Neutrophil (primary cell): ENCODE data around the gene SFXN5.

Experiments
- H3K27ac ChIP-seq: fragments of 200-600 bp; sonication (generic); 2 replicates; pipeline ENCODE4 v1.5.1; 2016; ENCODE audit warnings: mild to moderate bottlenecking, moderate library complexity
- H3K27me3 ChIP-seq: fragments of 200-600 bp; sonication (generic); 2 replicates; pipeline ENCODE4 v1.6.0; 2016; ENCODE audit warnings: mild to moderate bottlenecking
- H3K36me3 ChIP-seq: fragments of 200-600 bp; sonication (generic); 2 replicates; pipeline ENCODE4 v1.5.1; 2017
- H3K4me1 ChIP-seq, 2 experiments: fragments of 200-600 bp in 1 of 2; sonication (generic) in 1 of 2; 1 replicate in 1 of 2; 2 replicates in 1 of 2; pipeline versions ENCODE4 v1.5.1 to v1.6.1; 2013 to 2016; ENCODE audit warnings: low read depth in 1 of 2, low read length in 1 of 2, mild to moderate bottlenecking in 1 of 2, moderate library complexity in 1 of 2; ENCODE audit not compliant: control insufficient read depth in 1 of 2, insufficient read depth in 1 of 2
- H3K4me3 ChIP-seq, 2 experiments: fragments of 200-600 bp in 1 of 2; sonication (generic) in 1 of 2; 1 replicate in 1 of 2; 2 replicates in 1 of 2; pipeline ENCODE4 v1.5.1; 2013 to 2016; ENCODE audit warnings: low read depth in 1 of 2, low read length in 1 of 2, mild to moderate bottlenecking in 1 of 2, moderate library complexity in 1 of 2
- H3K9me3 ChIP-seq: fragments of 200-600 bp; sonication (generic); 2 replicates; pipeline ENCODE4 v1.5.1; 2016
- TF ChIP-seq, protein P1 (sequence below): fragments of 200-600 bp; sonication (generic); IDR thresholded peaks from 2 replicates; pipeline ENCODE4 v1.5.1; 2016; ENCODE audit warnings: antibody characterized with exemption

SFXN5 gene

DNA sequence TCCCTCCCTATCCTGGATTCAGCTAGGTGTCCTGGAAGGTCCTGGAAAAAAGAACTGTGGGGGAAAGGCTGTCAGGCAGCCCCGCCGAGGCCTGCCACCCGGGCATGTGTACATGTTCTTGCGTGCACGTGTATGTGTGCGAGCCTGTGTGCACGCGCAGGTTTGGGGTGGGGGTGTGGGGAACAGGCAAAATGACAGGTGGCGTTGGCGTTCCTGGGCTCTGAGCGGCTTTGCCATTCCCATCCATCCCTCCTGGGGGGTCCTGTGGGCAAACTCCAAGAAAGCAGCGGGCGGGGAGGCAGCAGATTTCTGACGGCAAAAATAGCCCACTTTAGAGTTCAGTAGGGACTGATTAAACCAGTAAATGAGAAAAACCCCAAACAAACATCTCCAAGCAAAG lies 118.6 kb downstream of the SFXN5 start:
- Histone ChIP-seq H3K9me3 (no peaks in the 10 kb centered on the region), H3K27ac (no peak overlapping the region), H3K27me3 (no peaks in the 10 kb centered on the region), H3K4me3 (no peak overlapping the region), H3K4me1 (no peaks in the 10 kb centered on the region), H3K36me3 (peaks cover 97% of the 10 kb centered on the region)
- TF ChIP-seq, protein P1, sequence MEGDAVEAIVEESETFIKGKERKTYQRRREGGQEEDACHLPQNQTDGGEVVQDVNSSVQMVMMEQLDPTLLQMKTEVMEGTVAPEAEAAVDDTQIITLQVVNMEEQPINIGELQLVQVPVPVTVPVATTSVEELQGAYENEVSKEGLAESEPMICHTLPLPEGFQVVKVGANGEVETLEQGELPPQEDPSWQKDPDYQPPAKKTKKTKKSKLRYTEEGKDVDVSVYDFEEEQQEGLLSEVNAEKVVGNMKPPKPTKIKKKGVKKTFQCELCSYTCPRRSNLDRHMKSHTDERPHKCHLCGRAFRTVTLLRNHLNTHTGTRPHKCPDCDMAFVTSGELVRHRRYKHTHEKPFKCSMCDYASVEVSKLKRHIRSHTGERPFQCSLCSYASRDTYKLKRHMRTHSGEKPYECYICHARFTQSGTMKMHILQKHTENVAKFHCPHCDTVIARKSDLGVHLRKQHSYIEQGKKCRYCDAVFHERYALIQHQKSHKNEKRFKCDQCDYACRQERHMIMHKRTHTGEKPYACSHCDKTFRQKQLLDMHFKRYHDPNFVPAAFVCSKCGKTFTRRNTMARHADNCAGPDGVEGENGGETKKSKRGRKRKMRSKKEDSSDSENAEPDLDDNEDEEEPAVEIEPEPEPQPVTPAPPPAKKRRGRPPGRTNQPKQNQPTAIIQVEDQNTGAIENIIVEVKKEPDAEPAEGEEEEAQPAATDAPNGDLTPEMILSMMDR: no peak

DNA sequence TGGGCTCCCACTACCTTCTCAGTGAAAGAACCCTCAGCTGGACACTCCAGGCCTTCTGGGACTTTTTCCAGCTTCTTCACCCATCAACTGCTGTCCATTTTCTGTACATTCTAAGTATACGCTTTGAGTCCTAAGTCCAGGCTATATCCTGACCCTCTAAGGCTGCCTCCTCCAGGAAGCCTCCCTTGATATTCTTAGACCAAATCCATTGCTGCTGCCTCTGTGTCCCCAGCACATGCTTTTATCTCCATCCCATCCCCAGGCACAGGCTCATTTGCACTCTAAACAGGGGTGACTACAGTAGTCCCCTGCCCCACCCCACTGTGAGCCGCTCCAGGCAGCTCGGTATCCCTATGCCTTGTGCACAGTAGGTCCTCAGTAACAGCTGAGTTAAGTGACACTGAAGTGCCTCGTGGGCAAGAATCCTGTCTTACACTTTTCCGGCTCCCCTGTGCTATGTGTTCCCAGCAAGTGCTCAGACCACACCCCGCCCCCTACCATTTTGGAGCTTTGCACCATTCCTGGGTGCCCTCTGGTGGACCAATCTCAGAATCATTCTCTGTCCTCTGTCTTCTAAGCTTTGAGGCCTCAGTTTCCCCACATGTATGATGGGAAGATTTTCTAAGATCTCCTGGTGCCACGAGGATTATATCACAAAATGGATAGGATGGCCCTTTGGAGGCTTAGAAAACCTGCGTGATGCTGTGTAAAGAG lies 119.2 kb downstream of the SFXN5 start:
- H3K4me1 ChIP-seq: no peaks in the 10 kb centered on the region
- no peak overlapping the region for H3K4me3 ChIP-seq
- peaks cover 99% of the 10 kb centered on the region for H3K36me3 ChIP-seq
- H3K27ac ChIP-seq: no peak overlapping the region
- H3K9me3 ChIP-seq: no peaks in the 10 kb centered on the region
- TF ChIP-seq, protein P1: no peak
- H3K27me3 ChIP-seq: no peaks in the 10 kb centered on the region

DNA sequence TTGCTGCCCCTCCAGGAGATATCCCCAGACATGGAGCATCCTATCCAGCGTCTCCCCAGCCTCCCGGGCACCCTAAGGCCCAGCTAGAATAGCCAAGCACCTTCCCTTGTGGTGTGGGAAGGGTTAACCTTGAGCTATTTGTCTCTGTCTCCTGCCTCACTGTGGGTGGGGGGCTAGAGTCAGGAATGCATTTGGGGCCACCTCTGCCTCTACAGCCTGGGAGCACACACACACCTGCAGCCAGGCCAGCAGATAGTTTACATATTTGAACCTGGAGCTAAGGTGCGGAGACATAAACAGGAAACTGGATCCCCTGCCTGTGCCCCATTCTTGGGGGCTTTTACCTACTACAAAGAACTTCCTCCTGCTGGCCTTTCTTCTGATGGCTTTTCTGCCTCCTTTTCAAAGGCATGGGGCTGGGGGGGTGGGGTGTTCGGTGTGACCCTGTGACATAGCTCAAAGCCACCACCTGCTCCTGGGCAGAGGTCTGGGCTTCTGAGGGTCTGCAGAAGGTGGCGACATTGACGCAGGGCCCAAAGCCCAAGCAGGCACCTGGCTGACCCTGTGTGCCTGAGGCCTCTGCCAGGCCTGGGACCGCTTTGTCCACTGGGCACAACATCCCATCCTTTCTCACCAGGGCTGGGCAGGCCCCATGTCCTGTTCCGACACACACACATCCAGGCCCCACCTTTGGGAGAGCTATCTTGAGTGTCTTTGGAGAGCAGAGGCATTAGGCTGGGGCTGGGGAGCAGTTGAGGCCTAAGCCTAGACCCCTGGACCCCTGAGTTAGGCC lies 120.0 kb downstream of the SFXN5 start:
- Histone ChIP-seq H3K4me3 (no peak overlapping the region), H3K9me3 (no peaks in the 10 kb centered on the region), H3K36me3 (peaks cover 92% of the 10 kb centered on the region), H3K27me3 (no peaks in the 10 kb centered on the region), H3K27ac (no peak overlapping the region), H3K4me1 (no peaks in the 10 kb centered on the region)
- TF ChIP-seq, protein P1: no peak

DNA sequence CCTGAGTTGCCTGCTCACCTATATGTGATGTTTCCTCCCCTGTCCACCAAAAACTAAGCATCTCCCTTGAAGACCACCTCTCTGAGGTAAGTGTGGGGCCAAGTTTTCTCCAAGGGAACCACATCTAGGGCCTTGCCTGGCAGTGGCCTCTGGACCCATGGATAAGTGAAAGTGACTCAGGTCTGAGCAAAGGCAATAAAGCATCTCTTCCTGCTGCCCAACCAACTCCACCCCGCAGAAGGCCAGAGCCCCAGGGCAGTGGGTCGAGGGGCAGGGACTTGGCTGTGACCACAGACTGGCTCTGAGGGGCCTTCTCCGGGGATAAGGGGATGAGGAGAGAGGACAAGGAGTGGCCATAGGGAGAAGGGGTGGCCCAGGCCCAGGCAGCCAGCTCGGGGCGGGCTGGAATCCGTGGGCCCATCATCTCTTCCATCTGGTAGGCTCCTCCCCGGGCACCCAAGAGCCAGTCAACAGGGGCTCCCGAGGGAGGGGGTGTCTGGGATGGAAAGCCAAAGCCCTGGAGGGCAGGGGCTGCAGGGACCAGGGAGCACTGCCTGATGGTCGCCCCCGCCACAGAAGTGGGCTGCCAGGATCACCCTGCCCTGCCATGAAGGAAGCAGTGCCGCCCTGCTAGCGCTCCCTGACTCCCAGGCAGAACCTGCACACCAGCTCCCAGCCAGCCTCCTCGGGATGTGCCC lies 120.8 kb downstream of the SFXN5 start:
- no peaks in the 10 kb centered on the region for H3K4me1 ChIP-seq
- H3K4me3 ChIP-seq: no peak overlapping the region
- no peaks in the 10 kb centered on the region for H3K27me3 ChIP-seq
- H3K36me3 ChIP-seq: peaks cover 89% of the 10 kb centered on the region
- no peak overlapping the region for H3K27ac ChIP-seq
- TF ChIP-seq, protein P1: no peak
- H3K9me3 ChIP-seq: no peaks in the 10 kb centered on the region

DNA sequence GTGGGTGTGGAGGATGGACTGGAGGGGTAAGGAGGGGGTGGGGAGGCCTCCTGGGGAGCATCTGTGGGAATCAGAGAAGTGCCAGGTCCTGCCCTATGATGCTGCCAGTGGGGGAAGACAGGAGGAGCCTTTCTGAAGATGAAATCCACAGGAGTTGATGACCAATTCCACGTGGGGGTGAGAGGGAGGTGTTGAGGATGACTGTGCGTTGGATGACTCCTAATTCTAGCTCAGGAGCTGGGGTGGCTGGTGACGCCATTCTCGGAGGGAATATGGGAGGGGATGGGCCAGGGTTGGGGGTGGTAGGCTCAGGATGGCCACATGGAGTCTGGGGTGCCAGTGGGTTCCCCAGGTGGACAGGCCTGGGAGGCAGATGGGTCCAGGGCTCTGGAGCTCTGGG lies 121.9 kb downstream of the SFXN5 start:
- H3K27me3 ChIP-seq: no peaks in the 10 kb centered on the region
- H3K36me3 ChIP-seq: peaks cover 89% of the 10 kb centered on the region
- H3K4me1 ChIP-seq: no peaks in the 10 kb centered on the region
- H3K27ac ChIP-seq: no peak overlapping the region
- no peak overlapping the region for H3K4me3 ChIP-seq
- no peaks in the 10 kb centered on the region for H3K9me3 ChIP-seq
- TF ChIP-seq, protein P1: no peak
